ENCODE results near the gene TBC1D25.

The TBC1D25 gene

GRCh38 chrX:48611703-48612102 lies 72.2 kb downstream of the TBC1D25 start:
- DNase-seq, result no peak

Measured in 8988T (cell line).